ENCODE results near the gene NR3C2.
"Not testable (repeated sequence)": the region's sequence is repeated elsewhere in the genome, so short reads cannot be mapped to it uniquely, and the experiment has no call there.

NR3C2 gene

DNA sequence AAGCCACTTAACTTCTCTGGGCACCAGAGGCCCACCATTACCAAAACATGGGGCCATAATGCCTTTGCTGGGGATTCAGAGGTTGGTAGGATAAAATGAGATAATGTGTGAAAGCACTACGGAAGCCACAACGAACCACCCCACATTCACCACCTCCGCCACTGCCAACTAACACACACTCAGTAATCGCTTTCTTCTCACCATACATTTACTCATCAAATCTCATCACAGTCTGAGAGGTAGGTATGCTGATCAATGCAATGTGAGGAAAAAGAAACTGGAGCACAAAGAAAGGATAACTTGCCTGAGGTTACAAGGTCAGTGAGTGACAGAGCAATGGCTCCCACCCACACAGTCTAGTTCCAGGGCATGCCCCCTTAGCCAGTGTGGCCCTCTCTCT, 257.3 kb downstream of the NR3C2 start:
- no peak for DNase-seq (ENCODE audit: insufficient read length, low spot score)
- FAIRE-seq, result no peak

DNA sequence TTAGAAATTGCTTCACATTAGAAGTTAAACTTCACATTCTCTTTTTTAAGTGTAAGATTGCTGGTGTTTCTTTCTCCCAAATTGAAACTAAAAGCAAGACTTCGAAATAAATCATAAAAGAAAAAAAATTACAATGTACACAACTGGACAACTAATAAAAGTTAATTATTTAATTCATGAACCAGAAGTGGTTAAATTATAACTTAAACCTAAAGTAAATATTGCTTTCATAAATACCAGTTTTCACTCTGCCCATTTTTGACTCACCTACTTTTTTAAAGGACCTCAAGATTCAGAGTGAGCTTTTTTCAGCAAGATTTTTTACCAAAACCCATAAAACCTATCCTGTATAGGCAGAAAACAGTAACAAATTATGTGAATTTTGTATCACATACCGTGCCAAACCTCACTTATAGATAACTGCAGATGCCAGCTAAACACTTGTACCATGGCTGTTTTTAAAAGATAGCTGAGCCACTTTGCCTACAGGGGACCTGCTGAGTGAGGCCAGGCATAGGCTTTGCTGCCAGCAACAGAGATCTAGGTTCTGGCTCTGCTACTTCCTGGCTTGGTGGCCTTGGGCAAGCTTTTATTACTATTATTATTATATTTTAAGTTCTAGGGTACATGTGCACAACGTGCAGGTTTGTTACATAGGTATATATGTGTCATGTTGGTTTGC, 259.8 kb downstream of the NR3C2 start:
- FAIRE-seq (no peak), DNase-seq (ENCODE audit: insufficient read length, low spot score) (no peak)

DNA sequence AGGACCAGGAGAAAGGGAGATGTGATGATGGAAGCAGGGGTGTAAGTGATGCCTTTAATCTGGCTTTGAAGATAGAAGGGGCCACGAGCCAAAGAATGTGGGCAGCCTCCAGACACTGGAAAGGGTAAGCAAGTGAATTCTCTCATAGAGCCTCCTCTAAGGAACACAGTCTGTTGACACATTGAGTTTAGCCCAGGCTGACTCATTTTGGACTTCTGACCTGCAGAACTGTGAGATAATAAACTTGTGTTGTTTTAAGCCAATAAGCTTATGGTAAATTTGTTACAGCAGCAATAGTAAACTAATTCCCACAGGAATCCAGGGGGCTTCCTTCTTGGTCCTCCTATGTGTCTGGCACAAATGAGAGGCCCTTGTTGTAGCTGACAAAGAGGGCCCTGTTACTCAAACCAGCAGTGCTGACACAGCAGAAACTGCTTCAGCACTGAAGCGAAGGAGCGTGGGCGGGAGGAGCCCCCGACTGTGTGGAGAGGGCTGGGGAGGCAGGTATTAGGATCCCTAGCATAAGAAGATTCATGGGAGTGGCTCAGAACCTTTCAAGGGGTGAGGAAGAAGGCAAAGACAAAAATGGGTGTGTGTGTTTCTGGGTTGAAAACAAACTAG, 268.7 kb downstream of the NR3C2 start:
- DNase-seq (ENCODE audit: insufficient read length, low spot score), result no peak
- FAIRE-seq, result no peak

DNA sequence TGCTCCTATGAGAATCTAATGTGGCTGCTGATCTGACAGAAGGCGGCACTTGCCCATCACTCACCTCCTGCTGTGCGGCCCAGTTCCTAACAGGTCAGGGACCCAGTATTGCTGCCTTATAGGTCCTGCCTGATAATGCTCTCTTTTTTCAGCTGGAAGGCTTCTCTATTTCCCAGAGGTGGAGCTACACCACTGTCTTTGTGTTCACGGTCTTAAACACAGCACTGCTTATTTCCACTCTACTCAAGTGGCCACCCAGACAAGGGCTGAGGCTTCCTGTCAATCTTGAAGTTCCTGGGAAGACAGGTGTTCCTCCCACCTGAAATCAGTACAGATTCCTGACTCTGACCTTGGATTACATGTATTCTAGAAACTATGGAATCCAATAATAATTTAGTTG, 270.6 kb downstream of the NR3C2 start:
- FAIRE-seq (no peak), DNase-seq (ENCODE audit: insufficient read length, low spot score) (no peak)

DNA sequence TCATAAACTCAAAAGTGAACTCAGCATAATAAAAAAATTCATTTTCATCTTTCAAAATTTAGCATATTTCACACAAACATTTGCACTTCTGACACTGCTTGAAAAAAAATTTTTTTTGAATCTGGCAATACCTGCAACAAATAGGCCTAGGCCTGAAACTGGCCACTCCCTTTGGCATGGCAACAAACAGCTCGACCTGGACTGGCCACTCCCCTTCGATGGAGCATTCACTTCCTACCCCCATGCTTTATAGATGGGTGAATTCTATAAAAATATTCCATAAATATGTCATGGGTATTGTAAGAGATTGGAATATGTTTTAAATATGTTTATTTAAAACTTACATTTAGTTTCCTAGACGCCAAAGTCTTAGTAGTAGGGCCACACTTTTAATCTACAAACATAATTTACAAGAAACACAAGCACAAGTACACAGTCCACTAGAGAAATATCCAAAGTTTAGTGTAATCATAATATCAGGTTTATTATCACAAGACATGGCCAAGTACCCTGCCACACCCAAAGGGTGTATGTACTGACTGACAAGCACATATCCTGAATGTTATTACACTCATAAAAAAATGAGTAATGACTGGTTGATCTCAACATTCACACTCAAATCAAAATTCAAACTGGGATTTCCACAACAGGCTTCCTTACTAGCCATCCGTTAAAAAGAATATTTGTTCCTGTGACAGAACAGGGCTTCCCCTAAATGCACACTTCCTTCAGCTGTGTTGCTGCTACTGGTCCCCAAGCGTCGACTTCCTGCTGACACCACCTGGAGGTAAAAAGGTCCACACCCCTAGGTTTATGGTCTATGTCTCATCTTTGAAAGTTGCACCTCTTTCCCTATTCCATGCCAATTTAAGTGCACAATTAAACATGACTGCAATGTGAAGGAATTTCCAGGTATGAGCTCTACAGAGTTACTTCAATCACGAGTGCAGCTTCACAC, 271.5 kb downstream of the NR3C2 start:
- DNase-seq (ENCODE audit: insufficient read length, low spot score) (no peak), FAIRE-seq (no peak)

DNA sequence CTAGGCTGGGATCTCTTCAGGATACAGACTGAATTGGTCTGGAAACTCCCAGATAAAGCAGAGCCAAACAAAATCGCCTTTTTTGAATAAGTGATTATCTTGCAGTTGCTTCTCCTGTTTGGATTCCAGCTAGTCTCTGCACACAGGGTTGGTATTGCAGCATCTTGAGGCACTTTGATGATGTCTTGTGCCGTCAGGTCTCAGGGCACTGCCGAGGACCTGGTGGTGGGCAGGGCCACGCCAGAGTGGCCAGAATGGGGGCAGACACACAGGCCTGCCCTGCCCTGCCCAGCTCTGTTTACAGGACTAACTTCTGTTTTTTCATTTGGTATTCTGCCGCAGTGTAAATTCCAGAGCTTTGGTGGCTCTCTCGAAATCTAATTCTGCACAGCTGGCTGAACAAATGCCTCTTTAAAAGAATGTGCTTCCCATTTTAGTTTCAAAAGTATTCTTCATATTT, 276.1 kb downstream of the NR3C2 start:
- DNase-seq (ENCODE audit: insufficient read length, low spot score) (no peak), FAIRE-seq (no peak)

DNA sequence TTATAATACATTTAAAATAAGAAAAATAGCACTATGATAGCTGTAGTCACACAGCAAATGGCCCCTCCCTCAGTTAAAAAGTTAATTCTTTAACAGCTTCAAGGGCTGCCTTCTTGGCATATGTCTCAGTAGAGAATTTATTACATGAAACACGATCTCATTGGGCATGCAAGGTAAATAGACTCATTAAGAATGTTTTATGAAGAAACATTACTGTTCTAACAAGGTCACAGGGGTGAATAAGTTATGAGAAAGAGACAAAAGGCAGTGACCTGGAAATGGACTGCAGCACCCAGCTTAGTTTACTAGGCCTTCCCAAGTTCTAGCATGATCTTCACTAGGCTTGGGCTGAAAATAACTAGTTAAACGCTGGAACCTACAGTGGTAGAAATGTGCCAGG, 277.7 kb downstream of the NR3C2 start:
- FAIRE-seq, result no peak
- no peak for DNase-seq (ENCODE audit: insufficient read length, low spot score)

DNA sequence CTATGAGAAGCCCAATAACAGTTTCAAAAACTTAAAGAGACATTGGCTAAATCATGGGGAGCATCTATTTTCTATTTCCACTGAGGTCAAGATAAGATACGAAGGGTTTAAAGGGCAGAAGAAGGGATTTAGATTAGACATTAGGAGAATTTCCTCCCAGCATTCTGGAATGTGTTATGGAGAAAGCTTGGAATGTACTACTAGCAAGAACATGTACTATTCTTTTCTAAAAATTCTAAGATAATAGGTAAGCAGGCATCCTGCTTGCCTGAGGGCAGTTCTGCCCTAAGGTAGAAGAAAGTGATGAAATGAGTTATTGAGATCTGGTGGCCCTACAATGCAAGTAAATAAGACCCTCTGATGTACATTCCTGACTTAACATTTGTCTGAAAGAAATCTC, 279.2 kb downstream of the NR3C2 start:
- FAIRE-seq (no peak), DNase-seq (ENCODE audit: insufficient read length, low spot score) (no peak)

DNA sequence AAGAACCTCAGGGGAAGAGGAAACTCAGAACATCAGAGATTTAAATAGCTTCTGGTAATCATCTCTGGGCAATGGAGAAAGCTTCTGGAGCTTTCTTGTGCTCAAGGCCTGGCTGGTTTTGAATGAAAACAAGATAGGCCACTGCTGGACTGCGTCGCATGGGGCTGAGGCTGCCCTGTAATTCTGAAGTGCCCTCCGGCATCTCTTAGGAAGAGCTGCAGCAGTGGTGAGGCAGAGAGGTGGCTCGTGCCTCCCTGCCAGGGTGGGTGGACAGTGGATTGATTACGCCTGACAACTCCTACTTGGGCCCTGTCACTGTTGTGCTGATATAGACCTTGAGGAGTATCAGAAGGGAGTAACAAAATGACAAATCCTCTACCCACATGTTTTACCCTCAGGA, 279.7 kb downstream of the NR3C2 start:
- no peak for DNase-seq (ENCODE audit: insufficient read length, low spot score)
- no peak for FAIRE-seq

DNA sequence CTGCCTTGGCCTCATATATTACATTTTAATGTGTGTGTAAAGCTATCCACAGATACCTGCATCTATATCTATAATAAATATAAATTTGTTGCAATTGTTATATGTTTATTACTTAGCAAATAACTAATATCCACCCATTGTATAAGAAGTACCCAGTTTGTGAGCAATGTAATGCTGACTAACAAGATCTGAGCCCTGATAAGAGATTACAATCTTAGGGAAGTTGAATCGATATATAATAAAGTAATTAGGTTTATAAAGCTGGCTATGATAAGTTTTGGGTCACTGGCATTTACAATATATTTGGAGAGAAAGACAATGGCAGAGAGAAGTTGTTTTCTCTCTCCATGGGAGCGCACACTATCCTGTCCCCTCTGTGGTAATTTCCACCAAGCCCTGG, 280.6 kb downstream of the NR3C2 start:
- FAIRE-seq (no peak), DNase-seq (ENCODE audit: insufficient read length, low spot score) (no peak)

DNA sequence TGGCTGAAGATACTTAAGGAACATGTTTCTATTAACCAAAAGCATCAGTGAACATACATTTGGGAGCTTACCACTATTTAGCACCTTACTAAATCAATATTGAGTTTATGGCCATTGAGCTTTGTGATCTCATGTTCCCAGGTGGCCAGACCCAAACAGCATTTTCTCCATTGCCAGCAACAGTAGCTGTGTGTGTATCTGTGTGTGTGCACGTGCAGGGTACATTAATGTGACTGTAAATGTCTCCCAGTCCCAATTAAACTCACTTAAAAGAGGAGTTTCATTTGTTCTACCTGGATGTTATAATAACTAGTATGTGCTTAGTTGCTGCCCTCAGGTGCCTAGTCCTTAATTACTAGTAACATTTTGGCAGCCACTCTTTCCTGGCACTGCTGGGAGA, 282.4 kb downstream of the NR3C2 start:
- DNase-seq (ENCODE audit: insufficient read length, low spot score) (no peak), FAIRE-seq (no peak)

DNA sequence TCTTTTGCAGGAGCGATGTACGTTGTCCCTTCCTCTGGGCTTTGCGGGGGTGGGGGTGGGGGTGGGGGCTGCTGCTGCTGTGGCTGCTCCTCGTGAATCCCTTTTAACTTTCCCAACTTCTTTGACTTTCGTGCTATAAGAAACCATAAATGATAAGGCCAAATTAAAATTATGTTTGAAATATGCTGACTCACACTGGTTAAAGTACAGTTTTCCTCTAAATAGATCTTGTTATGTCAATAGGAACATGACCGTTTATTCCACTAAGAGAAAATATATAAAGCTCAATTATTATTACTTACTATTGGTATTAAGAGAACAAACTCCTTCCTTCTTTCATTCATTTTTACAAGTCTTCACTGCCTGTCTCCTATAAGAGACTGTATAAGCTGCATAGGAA, 287.4 kb downstream of the NR3C2 start:
- no peak for FAIRE-seq

DNA sequence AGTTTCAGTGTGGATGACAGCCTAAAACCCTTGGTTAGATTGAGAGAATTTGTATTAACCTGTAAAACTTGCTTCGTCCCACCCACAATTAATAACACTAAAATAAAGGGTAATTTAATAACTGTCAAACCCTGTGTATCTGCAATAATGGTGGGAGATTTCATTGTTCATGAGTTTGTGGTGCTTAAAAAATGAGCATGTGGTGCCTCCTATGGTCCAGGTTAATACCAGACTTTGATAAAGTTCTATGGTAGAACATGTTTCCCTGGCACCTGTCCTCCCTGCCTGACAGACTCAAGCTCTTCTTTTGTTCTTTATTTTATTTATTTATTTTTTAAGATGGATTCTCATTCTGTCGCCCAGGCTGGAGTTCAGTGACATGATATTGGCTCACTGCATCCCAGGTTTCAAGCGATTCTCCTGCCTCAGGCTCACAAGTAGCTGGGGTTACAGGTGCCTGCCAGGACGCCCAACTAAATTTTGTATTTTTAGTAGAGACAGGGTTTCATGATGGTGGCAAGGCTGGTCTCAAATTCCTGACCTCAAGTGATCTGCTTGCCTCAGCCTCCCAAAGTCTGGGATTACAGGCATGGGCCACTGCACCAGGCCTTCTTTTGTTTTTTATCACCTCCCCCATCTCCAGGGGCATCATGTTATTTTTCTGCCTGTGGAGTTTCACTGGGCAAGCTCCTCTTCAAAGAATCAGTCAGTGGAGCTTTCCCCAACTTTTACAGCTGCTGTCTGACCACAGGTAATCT, 289.2 kb downstream of the NR3C2 start:
- FAIRE-seq (no peak), DNase-seq (ENCODE audit: insufficient read length, low spot score) (no peak)

More for the DNA sequence above, 287.4 kb downstream of the NR3C2 start:
- DNase-seq (ENCODE audit: insufficient read length, low spot score), result no peak

DNA sequence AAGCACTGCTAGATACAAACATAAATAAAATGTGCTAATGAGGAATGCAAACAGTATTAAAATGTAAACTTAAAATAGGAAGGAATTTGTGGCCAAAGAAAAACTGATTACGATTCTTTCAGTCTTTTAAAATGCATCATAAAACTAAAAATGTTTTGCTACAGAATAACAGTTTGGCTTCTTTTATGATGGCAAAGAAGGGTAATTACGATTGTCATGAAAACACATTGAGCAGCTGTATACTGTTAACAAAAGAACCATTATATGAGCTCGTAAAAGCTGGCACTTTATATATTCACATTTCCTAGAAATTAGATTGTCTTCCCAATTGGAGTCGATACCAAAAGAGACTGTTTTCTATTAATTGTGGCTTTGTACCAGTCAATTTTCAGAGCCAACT, 290.4 kb downstream of the NR3C2 start:
- DNase-seq (ENCODE audit: insufficient read length, low spot score), result no peak
- FAIRE-seq, result no peak

DNA sequence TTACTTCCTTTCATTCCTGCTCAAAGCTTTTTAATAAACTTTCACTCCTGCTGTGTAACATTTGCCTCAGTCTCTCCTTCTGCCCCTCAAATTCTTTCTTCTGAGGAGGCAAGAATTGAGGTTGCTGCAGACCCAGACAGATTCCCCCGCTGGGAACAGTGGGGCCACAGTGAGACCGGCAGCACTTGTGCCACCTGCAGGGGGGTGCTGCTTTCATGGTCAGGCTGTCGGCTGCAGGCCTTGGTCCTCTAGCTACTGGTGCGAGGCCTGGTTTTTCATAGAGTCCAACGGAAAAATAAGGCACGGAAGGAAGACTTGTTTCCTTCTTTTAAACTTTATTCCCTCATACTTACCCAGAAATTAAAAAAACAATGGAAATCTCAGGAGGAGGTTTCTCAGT, 296.7 kb downstream of the NR3C2 start:
- no peak for FAIRE-seq

DNA sequence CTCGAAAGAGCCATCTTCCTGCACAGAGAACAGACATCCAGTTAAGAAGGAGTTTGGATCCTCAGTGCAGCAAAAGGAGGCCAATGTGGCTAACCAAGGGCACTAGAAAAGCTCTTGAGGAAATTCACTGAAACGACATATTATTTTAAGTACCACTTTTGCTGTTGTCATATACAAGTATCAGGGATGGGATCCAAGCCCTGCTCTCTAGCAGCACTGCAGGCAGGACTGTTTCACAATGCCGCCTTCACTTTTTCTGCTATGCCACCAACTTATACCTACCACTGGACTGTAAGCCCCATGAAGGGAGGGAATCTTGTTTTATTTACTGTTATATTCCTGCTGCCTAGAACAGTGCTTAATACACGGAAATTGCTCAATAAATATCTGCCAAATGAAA, 299.0 kb downstream of the NR3C2 start:
- FAIRE-seq (no peak), DNase-seq (ENCODE audit: insufficient read length, low spot score) (no peak)

More for the DNA sequence above, 296.7 kb downstream of the NR3C2 start:
- DNase-seq (ENCODE audit: insufficient read length, low spot score), result no peak

DNA sequence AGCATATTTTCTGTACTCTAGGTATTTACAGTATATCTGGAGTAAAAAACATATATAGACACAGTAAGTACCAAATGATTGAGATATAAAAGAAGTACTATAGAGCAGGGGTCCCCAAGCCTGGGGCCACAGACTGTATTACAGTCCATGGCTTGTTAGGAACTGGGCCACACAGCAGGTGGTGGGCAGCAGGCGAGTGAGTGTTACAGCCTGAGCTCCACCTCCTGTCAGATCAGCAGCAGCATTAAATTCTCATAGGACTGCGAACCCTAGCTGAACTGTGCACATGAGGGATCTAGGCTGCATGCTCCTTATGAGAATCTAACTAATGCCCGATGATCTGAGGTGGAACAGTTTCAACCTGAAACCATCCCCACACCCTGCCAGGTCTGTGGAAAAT, 300.7 kb downstream of the NR3C2 start:
- FAIRE-seq, result no peak
- no peak for DNase-seq (ENCODE audit: insufficient read length, low spot score)

DNA sequence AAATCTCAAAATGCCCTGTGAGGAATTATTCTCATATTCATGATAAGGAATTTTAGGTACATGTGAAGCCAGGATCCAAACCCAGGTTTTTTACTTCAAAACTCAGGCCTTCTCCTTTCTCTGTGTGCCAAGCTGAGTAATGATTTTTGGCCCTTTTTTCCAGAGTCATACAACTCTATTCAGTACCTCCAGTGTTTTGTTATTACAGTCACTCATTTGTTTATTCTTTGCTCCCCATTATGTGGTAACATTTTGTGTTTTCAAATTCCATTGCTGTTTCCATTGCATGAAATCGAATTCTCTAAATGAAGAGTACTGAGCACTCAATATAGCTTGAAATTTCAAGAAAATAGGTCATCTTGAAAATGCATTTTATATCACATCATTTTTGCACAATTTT, 315.4 kb downstream of the NR3C2 start:
- no peak for FAIRE-seq
- no peak for DNase-seq (ENCODE audit: insufficient read length, low spot score)

DNA sequence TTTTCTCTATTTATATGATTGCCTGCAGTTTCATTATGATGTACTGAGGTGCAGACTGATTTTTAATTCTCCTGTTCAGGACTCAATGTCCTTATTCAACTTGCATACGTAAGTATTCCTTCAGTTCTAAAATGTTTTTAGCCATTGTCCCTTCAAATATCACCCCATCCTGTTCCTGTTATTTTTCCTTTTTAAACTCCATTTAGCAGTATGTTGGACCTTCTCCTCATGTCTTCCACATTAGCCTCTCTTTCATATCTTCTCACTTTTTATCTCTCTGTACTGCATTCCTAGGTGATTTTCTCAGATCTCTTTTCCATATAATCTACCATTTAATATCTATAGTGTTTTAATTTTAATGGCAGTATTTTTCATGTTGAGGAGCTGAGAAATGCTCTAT, 317.7 kb downstream of the NR3C2 start:
- DNase-seq (ENCODE audit: insufficient read length, low spot score) (no peak), FAIRE-seq (no peak)

DNA sequence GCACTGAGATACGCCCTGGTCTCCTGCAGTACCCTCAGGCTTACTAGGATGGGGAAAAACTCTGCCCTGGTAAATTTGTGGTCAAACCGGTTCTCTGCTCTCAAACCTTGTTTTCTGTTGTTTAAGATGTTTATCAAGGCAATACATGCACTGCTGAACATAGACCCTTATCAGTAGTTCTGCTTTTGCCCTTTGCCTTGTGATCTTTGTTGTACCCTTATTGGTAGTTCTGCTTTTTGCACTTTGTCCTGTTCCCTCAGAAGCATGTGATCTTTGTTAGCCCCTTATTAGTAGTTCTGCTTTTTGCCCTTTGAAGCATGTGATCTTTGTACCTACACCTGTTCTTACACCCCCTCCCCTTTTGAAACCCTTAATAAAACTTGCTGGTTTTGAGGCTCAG, 319.1 kb downstream of the NR3C2 start:
- DNase-seq (ENCODE audit: insufficient read length, low spot score); FAIRE-seq: not testable (repeated sequence)

DNA sequence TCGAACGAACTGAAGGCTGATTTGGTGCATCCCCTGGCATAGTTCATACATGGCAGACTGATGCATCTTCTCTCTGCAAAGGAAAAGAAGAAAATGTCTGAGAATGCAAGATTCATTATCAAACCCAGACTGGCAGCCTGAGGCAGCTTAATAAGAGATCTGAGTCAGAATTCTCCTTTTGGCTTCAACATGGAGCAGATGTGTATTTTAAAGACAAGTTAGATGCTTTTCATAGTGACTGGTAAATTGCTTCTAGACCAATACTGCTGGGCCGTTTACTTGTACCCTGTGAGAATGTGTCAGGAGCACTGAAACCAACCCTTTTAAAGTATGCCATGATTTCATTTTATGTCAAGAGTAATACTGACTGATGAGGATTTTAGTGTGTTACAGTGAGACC, 322.0 kb downstream of the NR3C2 start:
- FAIRE-seq (no peak), DNase-seq (ENCODE audit: insufficient read length, low spot score) (no peak)
